ENCODE data around the gene HOXD13.

The HOXD13 gene

DNA sequence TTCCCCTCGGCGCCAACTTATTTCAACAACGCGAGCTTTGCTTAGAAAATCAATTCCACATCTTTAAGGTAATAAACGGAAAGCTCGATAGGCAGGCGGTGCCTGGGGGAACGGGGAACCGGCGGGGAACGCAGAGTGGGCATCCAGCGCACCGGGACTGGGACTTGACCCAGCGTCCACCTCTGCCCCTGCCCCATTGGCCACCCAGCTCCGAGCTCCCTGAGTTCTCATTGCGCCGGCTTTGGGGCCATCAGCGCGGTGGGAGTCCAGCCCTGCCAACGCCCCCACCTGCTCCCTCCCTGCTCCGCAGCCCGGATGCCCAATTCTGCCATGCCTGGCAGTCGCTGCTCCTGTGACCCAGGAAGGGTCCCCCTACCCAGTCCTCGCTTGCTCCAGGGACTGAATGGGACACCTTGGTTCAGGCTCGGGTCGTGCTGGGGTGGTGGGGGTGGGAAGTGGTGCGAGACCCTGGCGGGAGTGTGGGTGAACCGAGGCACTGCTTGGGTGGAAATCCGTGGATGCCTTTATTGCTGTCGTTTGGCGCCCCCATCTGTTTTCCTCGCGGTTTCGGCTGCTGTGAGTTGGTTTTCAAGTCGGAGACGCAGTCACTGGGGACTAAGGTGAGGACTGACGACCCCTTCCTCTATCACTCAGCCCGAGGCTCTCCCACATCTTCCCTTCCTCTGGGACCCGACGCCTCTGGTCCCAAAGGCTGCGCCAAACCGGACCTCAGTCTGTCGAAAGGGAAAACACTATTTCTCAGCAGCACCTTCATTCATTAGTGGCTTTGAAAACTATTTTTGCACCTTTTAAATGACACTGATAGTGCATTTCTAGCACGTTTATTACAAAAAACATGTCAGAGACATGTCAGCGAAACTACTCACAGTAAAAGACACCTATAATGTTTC, 6.4 kb upstream of the HOXD13 start:
- no peak for FAIRE-seq
- DNase-seq (ENCODE audit: insufficient read length, low spot score) = no peak
- TF ChIP-seq, protein P1, sequence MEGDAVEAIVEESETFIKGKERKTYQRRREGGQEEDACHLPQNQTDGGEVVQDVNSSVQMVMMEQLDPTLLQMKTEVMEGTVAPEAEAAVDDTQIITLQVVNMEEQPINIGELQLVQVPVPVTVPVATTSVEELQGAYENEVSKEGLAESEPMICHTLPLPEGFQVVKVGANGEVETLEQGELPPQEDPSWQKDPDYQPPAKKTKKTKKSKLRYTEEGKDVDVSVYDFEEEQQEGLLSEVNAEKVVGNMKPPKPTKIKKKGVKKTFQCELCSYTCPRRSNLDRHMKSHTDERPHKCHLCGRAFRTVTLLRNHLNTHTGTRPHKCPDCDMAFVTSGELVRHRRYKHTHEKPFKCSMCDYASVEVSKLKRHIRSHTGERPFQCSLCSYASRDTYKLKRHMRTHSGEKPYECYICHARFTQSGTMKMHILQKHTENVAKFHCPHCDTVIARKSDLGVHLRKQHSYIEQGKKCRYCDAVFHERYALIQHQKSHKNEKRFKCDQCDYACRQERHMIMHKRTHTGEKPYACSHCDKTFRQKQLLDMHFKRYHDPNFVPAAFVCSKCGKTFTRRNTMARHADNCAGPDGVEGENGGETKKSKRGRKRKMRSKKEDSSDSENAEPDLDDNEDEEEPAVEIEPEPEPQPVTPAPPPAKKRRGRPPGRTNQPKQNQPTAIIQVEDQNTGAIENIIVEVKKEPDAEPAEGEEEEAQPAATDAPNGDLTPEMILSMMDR (IDR thresholded peaks at IDR 0.05; ENCODE audit: insufficient read depth, missing control alignments) = peak; percentile 60

GRCh38 chr2:176087330-176088047, 5.0 kb upstream of the HOXD13 start:
- DNase-seq (ENCODE audit: insufficient read length, low spot score) (no peak), FAIRE-seq (no peak)
- TF ChIP-seq, protein P1 (IDR thresholded peaks at IDR 0.05; ENCODE audit: insufficient read depth, missing control alignments) = no peak

- TF ChIP-seq, protein P1 (IDR thresholded peaks at IDR 0.05; ENCODE audit: insufficient read depth, missing control alignments) = peak; percentile 56
- DNase-seq (ENCODE audit: insufficient read length, low spot score) (no peak), FAIRE-seq (no peak)
These were observed 4.2 kb upstream of the HOXD13 start for GRCh38 chr2:176088048-176088936.

DNA sequence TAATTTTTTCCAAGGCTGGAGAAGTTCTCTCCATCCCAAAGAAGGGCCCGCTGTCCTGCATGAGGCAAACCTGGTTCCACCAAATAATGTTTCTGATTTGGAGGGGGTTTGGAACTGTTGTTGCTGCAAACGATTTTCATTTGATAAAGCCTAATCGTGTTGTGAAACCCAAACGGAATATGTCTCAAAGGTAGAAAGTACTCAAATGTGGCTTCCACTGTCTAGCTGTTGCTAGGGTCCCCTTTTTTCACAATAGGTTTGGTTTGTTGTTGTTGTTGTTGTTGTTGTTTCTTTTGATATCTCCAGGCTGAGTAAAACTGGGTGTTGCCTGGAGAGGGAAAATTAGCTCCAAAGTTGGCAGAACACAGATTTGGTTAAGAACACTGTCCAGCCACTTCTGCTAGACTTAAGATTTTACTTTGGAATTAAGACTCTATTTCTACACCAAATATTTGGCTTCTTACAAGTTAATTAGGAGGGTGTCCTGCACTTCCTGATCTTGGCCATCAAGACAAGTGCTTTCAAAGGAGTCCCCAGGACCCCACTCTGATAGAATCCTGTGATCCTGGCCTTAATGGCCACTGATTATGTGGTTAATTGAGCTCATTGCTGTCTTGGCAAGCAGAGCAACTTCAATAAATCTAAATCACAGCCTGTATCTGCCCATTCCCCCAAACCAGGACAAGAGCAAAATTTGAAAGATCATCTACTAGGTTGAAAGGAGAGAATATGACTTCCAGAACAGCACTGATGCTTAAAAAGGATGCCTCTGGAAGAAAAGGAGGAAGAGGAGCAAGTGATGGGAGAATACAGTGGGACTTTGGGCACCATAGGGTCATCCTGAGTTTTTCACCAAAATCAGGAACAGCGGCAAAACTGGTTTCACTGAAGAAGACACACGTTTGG, 3.3 kb upstream of the HOXD13 start:
- TF ChIP-seq, protein P1 (IDR thresholded peaks at IDR 0.05; ENCODE audit: insufficient read depth, missing control alignments) = no peak

DNA sequence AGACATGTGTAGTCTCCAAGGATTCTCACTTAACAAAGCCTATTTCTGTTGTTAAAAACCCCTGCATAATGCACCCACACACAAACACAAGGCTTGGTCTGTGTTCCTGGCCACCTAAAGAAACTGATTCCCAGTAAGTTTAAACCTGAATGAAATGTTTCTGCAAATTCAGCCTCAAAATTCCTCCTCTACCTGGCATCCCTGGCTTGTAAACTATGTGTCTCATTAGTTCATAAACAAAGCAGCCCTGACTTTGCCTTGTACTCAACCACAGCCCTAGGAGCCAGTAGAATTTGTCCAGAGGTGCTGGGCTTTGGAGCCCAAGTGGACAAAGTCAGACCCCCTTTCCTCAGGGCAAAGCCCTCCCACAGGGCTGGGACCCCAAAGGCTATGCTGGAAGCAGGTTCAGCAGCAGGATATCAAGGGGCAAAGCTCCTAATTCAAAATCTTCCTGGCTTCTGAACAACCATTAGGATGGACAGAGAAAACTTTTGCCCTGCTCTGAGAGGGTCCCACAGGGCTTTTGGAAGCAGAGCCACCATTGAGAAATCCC, 2.6 kb upstream of the HOXD13 start:
- TF ChIP-seq, protein P1 (IDR thresholded peaks at IDR 0.05; ENCODE audit: insufficient read depth, missing control alignments) = no peak
- DNase-seq (ENCODE audit: insufficient read length, low spot score) (no peak), FAIRE-seq (no peak)

More for the DNA sequence above, 3.3 kb upstream of the HOXD13 start:
- DNase-seq (ENCODE audit: insufficient read length, low spot score) (no peak), FAIRE-seq (no peak)

- TF ChIP-seq, protein P1 (IDR thresholded peaks at IDR 0.05; ENCODE audit: insufficient read depth, missing control alignments) = no peak
- DNase-seq (ENCODE audit: insufficient read length, low spot score) (no peak), FAIRE-seq (no peak)
These were observed 1.7 kb upstream of the HOXD13 start for GRCh38 chr2:176090862-176091261.
